HCT116 (cell line): ENCODE measurements around the gene HGFAC. TPM values are rescaled to one million over a fixed set of nuclear protein-coding genes. Genes with fewer than 3 reads are reported as not detected.

Experiments used
- ATAC-seq: fragments of 200-7000 bp; cut with Tn5 transposase; 2 replicates; pipeline ENCODE4 v1.9.1; 2020; ENCODE audit warnings: mild to moderate bottlenecking, moderate library complexity
- Bru-seq: library from RNA; stranded (reverse); fragments of 400-500 nt; gene quantifications from one replicate; lab custom pipeline; 2021; lab: Mats Ljungman, UMichigan
- BruChase-seq, 2 experiments: library from RNA; stranded (reverse); fragments of 400-500 nt; gene quantifications; one replicate each; lab custom pipeline; 2021; lab: Mats Ljungman, UMichigan
- BruUV-seq: library from RNA; stranded (reverse); fragments of 400-500 nt; replicated peaks from 2 replicates; lab custom pipeline; 2021; lab: Mats Ljungman, UMichigan
- CTCF ChIA-PET: fragments of 300-600 bp; sonication (Branson Sonifier 250); formaldehyde crosslinking; loops from one replicate; lab custom pipeline; 2021; ENCODE audit warnings: antibody characterized with exemption; lab: Charles Lee
- POLR2A ChIA-PET: fragments of 300-600, 350-600 bp; sonication (Branson Sonifier 250); formaldehyde crosslinking; loops from one replicate; lab custom pipeline; 2021; ENCODE audit warnings: antibody characterized with exemption; lab: Charles Lee
- RAD21 ChIA-PET, 2 experiments: fragments of 300-600 bp; sonication (Branson Sonifier 250); formaldehyde crosslinking; loops; one replicate each; lab custom pipeline; 2023; ENCODE audit warnings: low total read pairs in 2 of 2; ENCODE audit not compliant: uncharacterized antibody in 2 of 2, unreplicated experiment in 2 of 2, low non-redundant PET in 1 of 2; lab: Charles Lee
- DNase-seq: peaks from one replicate; pipeline ENCODE4 v3.0.0-alpha.2; 2010; ENCODE audit warnings: low read depth, low spot score
- H2AFZ ChIP-seq: fragments of 200-600 bp; shearing (Covaris generic), sonication (generic); 2 replicates; pipeline ENCODE4 v1.6.1; 2017; ENCODE audit warnings: low read depth, mixed run types, mixed read lengths, antibody characterized with exemption, low read length; ENCODE audit not compliant: poor library complexity, severe bottlenecking
- H3K27ac ChIP-seq: 2 replicates; pipeline ENCODE4 v1.5.1; 2012; ENCODE audit warnings: low read depth, low read length
- H3K27me3 ChIP-seq: fragments of 200-600 bp; sonication (generic); 2 replicates; pipeline ENCODE4 v1.6.1; 2016; ENCODE audit warnings: mixed run types, low read length, mixed read lengths; ENCODE audit not compliant: insufficient read depth
- H3K36me3 ChIP-seq, 2 experiments: fragments of 200-500 bp in 1 of 2; fragments of 200-600 bp in 1 of 2; sonication (Bioruptor generic) in 1 of 2; sonication (generic) in 1 of 2; 2 replicates each; pipeline versions ENCODE4 v1.5.1 to v1.6.1; 2014 to 2016; ENCODE audit warnings: low read length in 2 of 2, inconsistent platforms in 1 of 2, mixed read lengths in 1 of 2, mixed run types in 1 of 2; ENCODE audit not compliant: insufficient read depth in 2 of 2, control insufficient read depth in 1 of 2
- H3K4me1 ChIP-seq, 2 experiments: fragments of 200-600 bp in 1 of 2; sonication (generic) in 1 of 2; 2 replicates each; pipeline versions ENCODE4 v1.5.1 to v1.6.1; 2012 to 2017; ENCODE audit warnings: low read length in 2 of 2, inconsistent platforms in 1 of 2, mild to moderate bottlenecking in 1 of 2, mixed read lengths in 1 of 2, mixed run types in 1 of 2, moderate library complexity in 1 of 2; ENCODE audit not compliant: insufficient read depth in 2 of 2, control insufficient read depth in 1 of 2
- H3K4me2 ChIP-seq: fragments of 200-600 bp; sonication (generic); 2 replicates; pipeline ENCODE4 v1.6.1; 2017; ENCODE audit warnings: mixed run types, low read length, mixed read lengths
- H3K4me3 ChIP-seq, 2 experiments: fragments of 200-600 bp in 1 of 2; sonication (generic) in 1 of 2; replicated peaks in 1 of 2; 2 replicates each; pipeline ENCODE4 v1.5.1; 2011 to 2016; ENCODE audit warnings: low read length in 2 of 2, control low read depth in 1 of 2, low read depth in 1 of 2, mild to moderate bottlenecking in 1 of 2, mixed read lengths in 1 of 2, mixed run types in 1 of 2
- H3K79me2 ChIP-seq: fragments of 200-600 bp; sonication (generic); 2 replicates; pipeline ENCODE4 v1.6.1; 2017; ENCODE audit warnings: mild to moderate bottlenecking, mixed run types, low read length, moderate library complexity, mixed read lengths; ENCODE audit not compliant: insufficient read depth
- H3K9ac ChIP-seq: fragments of 200-600 bp; sonication (generic); 2 replicates; pipeline ENCODE4 v1.6.1; 2016; ENCODE audit warnings: low read length, mixed read lengths
- H3K9me2 ChIP-seq: fragments of 200-600 bp; sonication (generic), shearing (Covaris generic); 2 replicates; pipeline ENCODE4 v1.6.1; 2017; ENCODE audit warnings: mixed run types, mild to moderate bottlenecking, moderate library complexity; ENCODE audit not compliant: insufficient read depth
- H3K9me3 ChIP-seq, 2 experiments: fragments of 200-500 bp in 1 of 2; fragments of 200-600 bp in 1 of 2; sonication (Bioruptor generic) in 1 of 2; sonication (generic) in 1 of 2; 2 replicates each; pipeline ENCODE4 v1.6.1; 2014 to 2017; ENCODE audit warnings: low read length in 2 of 2, mixed read lengths in 2 of 2, inconsistent platforms in 1 of 2, low read depth in 1 of 2, mild to moderate bottlenecking in 1 of 2, mixed run types in 1 of 2, moderate library complexity in 1 of 2; ENCODE audit not compliant: control insufficient read depth in 1 of 2, insufficient read depth in 1 of 2
- H4K20me1 ChIP-seq: fragments of 200-600 bp; sonication (generic), shearing (Covaris generic); 2 replicates; pipeline ENCODE4 v1.6.1; 2017; ENCODE audit warnings: mixed run types, mild to moderate bottlenecking, moderate library complexity; ENCODE audit not compliant: insufficient read depth
- CEBPB ChIP-seq: IDR thresholded peaks from 2 replicates; pipeline ENCODE4 v1.6.1; 2012; ENCODE audit warnings: low read depth
- EGR1 ChIP-seq: IDR thresholded peaks from 2 replicates; pipeline ENCODE4 v1.6.1; 2012; ENCODE audit warnings: low read depth
- ELF1 ChIP-seq: IDR thresholded peaks from 2 replicates; pipeline ENCODE4 v1.6.1; 2012; ENCODE audit warnings: low read depth, borderline replicate concordance
- EZH2 ChIP-seq: fragments of 200-600 bp; sonication (generic); IDR thresholded peaks from 2 replicates; pipeline ENCODE4 v1.6.1; 2017; ENCODE audit warnings: antibody characterized with exemption, mixed run types
- EZH2phosphoT487 ChIP-seq: fragments of 200-600 bp; IDR thresholded peaks from 2 replicates; pipeline ENCODE4 v1.6.1; 2018; ENCODE audit warnings: antibody characterized with exemption, borderline replicate concordance
- FOSL1 ChIP-seq: IDR thresholded peaks from 2 replicates; pipeline ENCODE4 v1.6.1; 2012; ENCODE audit warnings: low read depth
- JUND ChIP-seq: IDR thresholded peaks from 2 replicates; pipeline ENCODE4 v1.6.1; 2012
- RAD21 ChIP-seq: IDR thresholded peaks from 2 replicates; pipeline ENCODE4 v1.6.1; 2012; ENCODE audit warnings: low read depth, mild to moderate bottlenecking
- SP1 ChIP-seq: IDR thresholded peaks from 2 replicates; pipeline ENCODE4 v1.6.1; 2012; ENCODE audit warnings: low read depth
- SRF ChIP-seq: IDR thresholded peaks from 2 replicates; pipeline ENCODE4 v1.6.1; 2012; ENCODE audit warnings: low read depth
- TCF7L2 ChIP-seq: IDR thresholded peaks from 2 replicates; pipeline ENCODE4 v1.7.0; 2011; ENCODE audit warnings: borderline replicate concordance, inconsistent platforms; ENCODE audit not compliant: insufficient read depth, insufficient read length; ENCODE audit errors: extremely low read depth
- YY1 ChIP-seq: IDR thresholded peaks from 2 replicates; pipeline ENCODE4 v1.6.1; 2011; ENCODE audit warnings: low read length, low read depth, moderate library complexity, mild to moderate bottlenecking; ENCODE audit not compliant: insufficient replicate concordance; ENCODE audit errors: extremely low read depth
- ZFX ChIP-seq: fragments of 450-650 bp; IDR thresholded peaks from 2 replicates; pipeline ENCODE4 v1.6.1; 2017
- intact Hi-C: fragments of 100-400 bp; cut with micrococcal nuclease; formaldehyde crosslinking; loops from 2 replicates; pipeline ENCODE4 v1.10.0; 2022
- long read RNA-seq: library from polyadenylated mRNA; unstranded; transcript quantifications from one replicate; pipeline ENCODE4 v2.0.0, GENCODE V29; 2021; ENCODE audit not compliant: unreplicated experiment
- polyA plus RNA-seq: library from polyadenylated mRNA; unstranded; fragments of >200 nt; gene quantifications from 2 replicates; pipeline ENCODE4 v1.2.1, GENCODE V29; 2012; ENCODE audit warnings: missing spikeins
- total RNA-seq: library from RNA; stranded (reverse); gene quantifications from one replicate; pipeline ENCODE4 v1.2.1, GENCODE V29; 2021; ENCODE audit not compliant: unreplicated experiment
- TF ChIP-seq, protein P1 (sequence below): IDR thresholded peaks from 2 replicates; pipeline ENCODE4 v1.6.1; 2012
- TF ChIP-seq, protein P2 (sequence below): IDR thresholded peaks from 2 replicates; pipeline ENCODE4 v1.6.1; 2012; ENCODE audit warnings: low read depth
- TF ChIP-seq, protein P3 (sequence below), 3 experiments: fragments of 200-600 bp in 1 of 3; sonication (generic) in 1 of 3; IDR thresholded peaks in 2 of 3; conservative IDR thresholded peaks in 1 of 3; 2 replicates each; pipeline ENCODE4 v1.5.1; 2012 to 2017; ENCODE audit warnings: low read depth in 2 of 3, low read length in 2 of 3, antibody characterized with exemption in 1 of 3, borderline replicate concordance in 1 of 3, control low read depth in 1 of 3, mild to moderate bottlenecking in 1 of 3, mixed read lengths in 1 of 3, mixed run types in 1 of 3, moderate library complexity in 1 of 3; ENCODE audit not compliant: insufficient read depth in 1 of 3
- TF ChIP-seq, protein P4 (sequence below): IDR thresholded peaks from 2 replicates; pipeline ENCODE4 v1.6.1; 2012

HGFAC gene
- total RNA-seq (1.1 TPM), Bru-seq, nascent RNA (percentile 17 among the genes with signal in this experiment), BruChase-seq, experiment 1, labeled RNA remaining after a 6-hour chase (percentile 38 among the genes with signal in this experiment), BruChase-seq, experiment 2, labeled RNA remaining after a 2-hour chase (percentile 23 among the genes with signal in this experiment)
- 0.14 and 0.59 TPM in 2 replicates for polyA plus RNA-seq
- long read RNA-seq: 0 reads

DNA sequence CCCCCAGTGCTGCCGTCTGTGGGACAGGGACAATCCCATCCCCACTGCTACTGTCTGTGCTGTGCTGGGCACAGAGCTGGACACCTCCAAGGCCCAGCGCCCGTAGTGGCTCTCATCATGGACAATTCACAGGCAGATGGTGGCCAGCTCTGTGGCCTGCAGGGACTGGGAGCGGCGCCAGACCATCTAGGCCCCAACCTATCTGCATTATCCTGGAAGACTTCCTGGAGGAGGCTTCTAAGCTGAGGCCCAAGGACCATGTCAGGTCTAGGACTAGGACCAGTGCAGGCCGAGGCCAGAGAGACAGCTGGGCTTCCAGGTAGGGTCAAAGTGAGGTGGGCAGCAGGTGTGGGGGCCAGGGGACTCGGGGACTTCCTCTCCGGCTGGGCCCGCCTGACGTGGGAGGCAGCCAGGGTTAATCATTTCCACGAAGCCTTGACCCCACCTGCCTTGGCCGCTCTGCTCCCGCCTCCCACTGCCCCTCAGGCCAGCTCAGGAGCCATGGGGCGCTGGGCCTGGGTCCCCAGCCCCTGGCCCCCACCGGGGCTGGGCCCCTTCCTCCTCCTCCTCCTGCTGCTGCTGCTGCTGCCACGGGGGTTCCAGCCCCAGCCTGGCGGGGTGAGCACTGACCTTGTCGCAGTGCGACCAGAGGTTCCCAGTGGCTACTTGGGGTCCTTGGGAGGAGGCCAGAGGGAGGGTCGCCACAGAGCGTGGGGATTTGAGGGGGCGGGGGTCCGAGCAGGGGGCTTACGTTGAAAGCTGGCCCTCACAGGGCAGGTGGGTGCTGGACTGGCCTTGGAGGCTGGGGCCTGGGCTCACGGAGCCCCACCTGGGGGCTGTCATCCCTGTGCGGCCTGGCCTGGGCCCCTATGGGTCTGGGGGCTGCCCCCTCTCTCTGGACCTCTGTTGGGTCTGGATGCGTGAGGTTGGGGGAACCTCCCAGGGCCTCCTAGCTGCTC is at the start of gene HGFAC:
Gene HGFAC (plus strand): TSS at position 468 of the 959 bp plus-strand sequence. CDS start 34 bp downstream, at position 502.
- no TSS peak for BruUV-seq
- H3K4me1 ChIP-seq: peaks cover 15 to 29% of the 10 kb centered on the region in 2 experiments
- H4K20me1 ChIP-seq: no peaks in the 10 kb centered on the region
- no peak within 1 kb of the TSS for H3K4me2 ChIP-seq
- POLR2A ChIA-PET: no interaction called here
- no peaks in the 10 kb centered on the region for H3K27me3 ChIP-seq
- intact Hi-C loops: loop anchor here (2.0 kb wide), 2 partner anchors 251 to 335 kb away; no protein-coding TSS in a partner anchor
- CTCF ChIA-PET: interaction anchor here (0.5 to 2.3 kb wide), 3 partner anchors 11 to 96 kb away, joined by 3 to 7 read pairs (median 3); partner anchors contain the start of gene DOK7
- TF ChIP-seq CEBPB (no peak), SP1 (no peak), RAD21 (no peak), JUND (no peak), SRF (no peak), ZFX (no peak), FOSL1 (no peak), EGR1 (no peak), YY1 (no peak), EZH2phosphoT487 (no peak), EZH2 (no peak), TCF7L2 (no peak), ELF1 (no peak)
- TF ChIP-seq, protein P1, sequence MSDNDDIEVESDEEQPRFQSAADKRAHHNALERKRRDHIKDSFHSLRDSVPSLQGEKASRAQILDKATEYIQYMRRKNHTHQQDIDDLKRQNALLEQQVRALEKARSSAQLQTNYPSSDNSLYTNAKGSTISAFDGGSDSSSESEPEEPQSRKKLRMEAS: no peak
- TF ChIP-seq, protein P2, sequence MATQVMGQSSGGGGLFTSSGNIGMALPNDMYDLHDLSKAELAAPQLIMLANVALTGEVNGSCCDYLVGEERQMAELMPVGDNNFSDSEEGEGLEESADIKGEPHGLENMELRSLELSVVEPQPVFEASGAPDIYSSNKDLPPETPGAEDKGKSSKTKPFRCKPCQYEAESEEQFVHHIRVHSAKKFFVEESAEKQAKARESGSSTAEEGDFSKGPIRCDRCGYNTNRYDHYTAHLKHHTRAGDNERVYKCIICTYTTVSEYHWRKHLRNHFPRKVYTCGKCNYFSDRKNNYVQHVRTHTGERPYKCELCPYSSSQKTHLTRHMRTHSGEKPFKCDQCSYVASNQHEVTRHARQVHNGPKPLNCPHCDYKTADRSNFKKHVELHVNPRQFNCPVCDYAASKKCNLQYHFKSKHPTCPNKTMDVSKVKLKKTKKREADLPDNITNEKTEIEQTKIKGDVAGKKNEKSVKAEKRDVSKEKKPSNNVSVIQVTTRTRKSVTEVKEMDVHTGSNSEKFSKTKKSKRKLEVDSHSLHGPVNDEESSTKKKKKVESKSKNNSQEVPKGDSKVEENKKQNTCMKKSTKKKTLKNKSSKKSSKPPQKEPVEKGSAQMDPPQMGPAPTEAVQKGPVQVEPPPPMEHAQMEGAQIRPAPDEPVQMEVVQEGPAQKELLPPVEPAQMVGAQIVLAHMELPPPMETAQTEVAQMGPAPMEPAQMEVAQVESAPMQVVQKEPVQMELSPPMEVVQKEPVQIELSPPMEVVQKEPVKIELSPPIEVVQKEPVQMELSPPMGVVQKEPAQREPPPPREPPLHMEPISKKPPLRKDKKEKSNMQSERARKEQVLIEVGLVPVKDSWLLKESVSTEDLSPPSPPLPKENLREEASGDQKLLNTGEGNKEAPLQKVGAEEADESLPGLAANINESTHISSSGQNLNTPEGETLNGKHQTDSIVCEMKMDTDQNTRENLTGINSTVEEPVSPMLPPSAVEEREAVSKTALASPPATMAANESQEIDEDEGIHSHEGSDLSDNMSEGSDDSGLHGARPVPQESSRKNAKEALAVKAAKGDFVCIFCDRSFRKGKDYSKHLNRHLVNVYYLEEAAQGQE: no peak
- TF ChIP-seq, protein P3, sequence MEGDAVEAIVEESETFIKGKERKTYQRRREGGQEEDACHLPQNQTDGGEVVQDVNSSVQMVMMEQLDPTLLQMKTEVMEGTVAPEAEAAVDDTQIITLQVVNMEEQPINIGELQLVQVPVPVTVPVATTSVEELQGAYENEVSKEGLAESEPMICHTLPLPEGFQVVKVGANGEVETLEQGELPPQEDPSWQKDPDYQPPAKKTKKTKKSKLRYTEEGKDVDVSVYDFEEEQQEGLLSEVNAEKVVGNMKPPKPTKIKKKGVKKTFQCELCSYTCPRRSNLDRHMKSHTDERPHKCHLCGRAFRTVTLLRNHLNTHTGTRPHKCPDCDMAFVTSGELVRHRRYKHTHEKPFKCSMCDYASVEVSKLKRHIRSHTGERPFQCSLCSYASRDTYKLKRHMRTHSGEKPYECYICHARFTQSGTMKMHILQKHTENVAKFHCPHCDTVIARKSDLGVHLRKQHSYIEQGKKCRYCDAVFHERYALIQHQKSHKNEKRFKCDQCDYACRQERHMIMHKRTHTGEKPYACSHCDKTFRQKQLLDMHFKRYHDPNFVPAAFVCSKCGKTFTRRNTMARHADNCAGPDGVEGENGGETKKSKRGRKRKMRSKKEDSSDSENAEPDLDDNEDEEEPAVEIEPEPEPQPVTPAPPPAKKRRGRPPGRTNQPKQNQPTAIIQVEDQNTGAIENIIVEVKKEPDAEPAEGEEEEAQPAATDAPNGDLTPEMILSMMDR (IDR thresholded peaks at IDR 0.05 in 2 of 3, conservative IDR thresholded peaks at IDR 0.05 in 1 of 3; ENCODE audit: borderline replicate concordance in 1 of 3, insufficient read depth in 1 of 3, low read depth in 2 of 3, low read length in 2 of 3): no peak
- TF ChIP-seq, protein P4, sequence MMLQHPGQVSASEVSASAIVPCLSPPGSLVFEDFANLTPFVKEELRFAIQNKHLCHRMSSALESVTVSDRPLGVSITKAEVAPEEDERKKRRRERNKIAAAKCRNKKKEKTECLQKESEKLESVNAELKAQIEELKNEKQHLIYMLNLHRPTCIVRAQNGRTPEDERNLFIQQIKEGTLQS: no peak
- TF ChIP-seq, all 23 proteins: peak for 0
- H2AFZ ChIP-seq: no peak within 1 kb of the TSS
- no peak within 1 kb of the TSS for H3K27ac ChIP-seq
- DNase-seq (no peak), ATAC-seq (no peak)
- no peak within 1 kb of the TSS for H3K4me3 ChIP-seq
- H3K9me3 ChIP-seq: no peaks in the 10 kb centered on the region
- no peak within 1 kb of the TSS for H3K9ac ChIP-seq
- no peaks in the 10 kb centered on the region for H3K9me2 ChIP-seq
- RAD21 ChIA-PET: no interaction called here
- no peaks in the 10 kb centered on the region for H3K79me2 ChIP-seq
- H3K36me3 ChIP-seq: no peaks in the 10 kb centered on the region
